ENCODE measurements around the gene SERAC1. TPM values are rescaled to one million over a fixed set of nuclear protein-coding genes. Genes with fewer than 3 reads are reported as not detected.
"Not testable (repeated sequence)": the region's sequence is repeated elsewhere in the genome, so short reads cannot be mapped to it uniquely, and the experiment has no call there.

The SERAC1 gene
- total RNA-seq, 1 experiment from 2014 or later: 7.6 TPM

GRCh38 chr6:158184608-158185007, 16.5 kb upstream of the SERAC1 start:
- H3K4ac ChIP-seq (ENCODE audit: low read depth, low read length): no peak overlapping the region
- H2BK5ac ChIP-seq (ENCODE audit: insufficient read length, low read length): no peak overlapping the region
- H2BK15ac ChIP-seq (ENCODE audit: low read depth, low read length): no peak overlapping the region
- H3K23me2 ChIP-seq (ENCODE audit: insufficient read length, low read depth, low read length, poor library complexity, severe bottlenecking): no peaks in the 10 kb centered on the region
- TF ChIP-seq, protein P1, sequence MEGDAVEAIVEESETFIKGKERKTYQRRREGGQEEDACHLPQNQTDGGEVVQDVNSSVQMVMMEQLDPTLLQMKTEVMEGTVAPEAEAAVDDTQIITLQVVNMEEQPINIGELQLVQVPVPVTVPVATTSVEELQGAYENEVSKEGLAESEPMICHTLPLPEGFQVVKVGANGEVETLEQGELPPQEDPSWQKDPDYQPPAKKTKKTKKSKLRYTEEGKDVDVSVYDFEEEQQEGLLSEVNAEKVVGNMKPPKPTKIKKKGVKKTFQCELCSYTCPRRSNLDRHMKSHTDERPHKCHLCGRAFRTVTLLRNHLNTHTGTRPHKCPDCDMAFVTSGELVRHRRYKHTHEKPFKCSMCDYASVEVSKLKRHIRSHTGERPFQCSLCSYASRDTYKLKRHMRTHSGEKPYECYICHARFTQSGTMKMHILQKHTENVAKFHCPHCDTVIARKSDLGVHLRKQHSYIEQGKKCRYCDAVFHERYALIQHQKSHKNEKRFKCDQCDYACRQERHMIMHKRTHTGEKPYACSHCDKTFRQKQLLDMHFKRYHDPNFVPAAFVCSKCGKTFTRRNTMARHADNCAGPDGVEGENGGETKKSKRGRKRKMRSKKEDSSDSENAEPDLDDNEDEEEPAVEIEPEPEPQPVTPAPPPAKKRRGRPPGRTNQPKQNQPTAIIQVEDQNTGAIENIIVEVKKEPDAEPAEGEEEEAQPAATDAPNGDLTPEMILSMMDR (conservative IDR thresholded peaks at IDR 0.05): no peak
- no peak overlapping the region for H4K8ac ChIP-seq (replicated peaks; ENCODE audit: insufficient read length, low read depth, low read length)
- H3K27me3 Mint-ChIP-seq (ENCODE audit: low read depth): no peaks in the 10 kb centered on the region; the same call in 1 of the 2 replicates
- H4K5ac ChIP-seq (ENCODE audit: insufficient read length, low read depth, low read length): no peak overlapping the region
- peaks cover 33 to 39% (median 39%) of the 10 kb centered on the region in 3 experiments for H3K36me3 Mint-ChIP-seq (ENCODE audit: insufficient read depth in 1 of 3, low read depth in 3 of 3)
- H2AK5ac ChIP-seq (ENCODE audit: insufficient read length, low read length): no peak overlapping the region
- H3K79me2 ChIP-seq (ENCODE audit: insufficient read depth, low read length): no peaks in the 10 kb centered on the region
- no peaks in the 10 kb centered on the region for H3K4me1 ChIP-seq (ENCODE audit: insufficient read depth, low read length)
- H3K9me3 Mint-ChIP-seq: peaks cover 18 to 22% of the 10 kb centered on the region in 2 experiments
- H3K27me3 ChIP-seq (ENCODE audit: insufficient read depth, low read length): no peaks in the 10 kb centered on the region
- no peak overlapping the region for H3K4me2 ChIP-seq (ENCODE audit: insufficient read depth, insufficient read length, low read length)
- no peak overlapping the region for H2AFZ ChIP-seq (ENCODE audit: low read length)
- H3K4me3 Mint-ChIP-seq: no peak overlapping the region
- no peak overlapping the region for H4K91ac ChIP-seq (ENCODE audit: insufficient read length, low read depth, low read length)
- H3K23ac ChIP-seq (ENCODE audit: insufficient read length, low read depth, low read length): no peak overlapping the region
- H3K4me1 Mint-ChIP-seq: peaks cover 28 to 32% of the 10 kb centered on the region in 2 experiments
- no peak overlapping the region for H2BK12ac ChIP-seq (ENCODE audit: insufficient read length, low read depth, low read length)
- no peak overlapping the region for H3K27ac ChIP-seq (ENCODE audit: insufficient read length, low read depth, low read length)
- no peaks in the 10 kb centered on the region for H4K20me1 ChIP-seq (ENCODE audit: control insufficient read depth, insufficient read depth, insufficient read length)
- H2BK120ac ChIP-seq (ENCODE audit: low read depth, low read length, poor library complexity, severe bottlenecking): no peak overlapping the region
- no peak overlapping the region for H3T11ph ChIP-seq (ENCODE audit: low read length)
- H3K9ac ChIP-seq (ENCODE audit: extremely low read depth, insufficient read length, low read length): no peak overlapping the region
- no peak overlapping the region for H2BK20ac ChIP-seq (ENCODE audit: low read depth, low read length, poor library complexity, severe bottlenecking)
- H3K9me3 ChIP-seq (ENCODE audit: control insufficient read depth, low read depth, low read length): no peaks in the 10 kb centered on the region
- no peaks in the 10 kb centered on the region for H3K79me1 ChIP-seq (ENCODE audit: insufficient read depth, low read depth, low read length, poor library complexity, severe bottlenecking)
- no peak overlapping the region for H3K56ac ChIP-seq (ENCODE audit: insufficient read length, low read depth, low read length)
- H3K18ac ChIP-seq (ENCODE audit: insufficient read length, low read depth, low read length): no peak overlapping the region
- no peak overlapping the region for H3K27ac Mint-ChIP-seq
- H3K14ac ChIP-seq (ENCODE audit: insufficient read depth, low read length): no peak overlapping the region
- DNase-seq: no peak

- not testable (repeated sequence) for H3K23ac ChIP-seq (ENCODE audit: insufficient read length, low read depth, low read length); H3K27me3 ChIP-seq (ENCODE audit: insufficient read depth, low read length); H3K79me2 ChIP-seq (ENCODE audit: insufficient read depth, low read length); H3K4me1 ChIP-seq (ENCODE audit: insufficient read depth, low read length); H3K18ac ChIP-seq (ENCODE audit: insufficient read length, low read depth, low read length); H4K5ac ChIP-seq (ENCODE audit: insufficient read length, low read depth, low read length); H2BK12ac ChIP-seq (ENCODE audit: insufficient read length, low read depth, low read length); H2BK20ac ChIP-seq (ENCODE audit: low read depth, low read length, poor library complexity, severe bottlenecking); H3K56ac ChIP-seq (ENCODE audit: insufficient read length, low read depth, low read length); H3K27me3 Mint-ChIP-seq (ENCODE audit: low read depth); H3K79me1 ChIP-seq (ENCODE audit: insufficient read depth, low read depth, low read length, poor library complexity, severe bottlenecking); H3K23me2 ChIP-seq (ENCODE audit: insufficient read length, low read depth, low read length, poor library complexity, severe bottlenecking); H4K91ac ChIP-seq (ENCODE audit: insufficient read length, low read depth, low read length); H2AFZ ChIP-seq (ENCODE audit: low read length); H2AK5ac ChIP-seq (ENCODE audit: insufficient read length, low read length); H3T11ph ChIP-seq (ENCODE audit: low read length); H2BK120ac ChIP-seq (ENCODE audit: low read depth, low read length, poor library complexity, severe bottlenecking); H2BK5ac ChIP-seq (ENCODE audit: insufficient read length, low read length); H3K4me2 ChIP-seq (ENCODE audit: insufficient read depth, insufficient read length, low read length); H3K27ac ChIP-seq (ENCODE audit: insufficient read length, low read depth, low read length); H3K4ac ChIP-seq (ENCODE audit: low read depth, low read length); H4K20me1 ChIP-seq (ENCODE audit: control insufficient read depth, insufficient read depth, insufficient read length); H4K8ac ChIP-seq (replicated peaks; ENCODE audit: insufficient read length, low read depth, low read length); H2BK15ac ChIP-seq (ENCODE audit: low read depth, low read length); H3K9me3 ChIP-seq (ENCODE audit: control insufficient read depth, low read depth, low read length); H3K14ac ChIP-seq (ENCODE audit: insufficient read depth, low read length); H3K9ac ChIP-seq (ENCODE audit: extremely low read depth, insufficient read length, low read length)
- no CpG with 5 or more reads among the region's 16 CpGs for WGBS (ENCODE audit: extremely low coverage, insufficient read length, low lambda C conversion rate)
- Mint-ChIP-seq H3K4me1 (peaks cover 28 to 32% of the 10 kb centered on the region in 2 experiments), H3K9me3 (peaks cover 22 to 28% of the 10 kb centered on the region in 2 experiments), H3K4me3 (peak overlapping the region in 1 of 2 experiments; percentile 24; a peak in 1 of 5 replicates), H3K27ac (peak overlapping the region in 2 of 3 experiments; percentile 67 to 80; a peak in 3 of 7 replicates), H3K36me3 (ENCODE audit: insufficient read depth in 1 of 3, low read depth in 3 of 3) (peaks cover 33 to 50% (median 46%) of the 10 kb centered on the region in 3 experiments)
- peak; percentile 63 for DNase-seq
These were observed 15.3 kb upstream of the SERAC1 start for GRCh38 chr6:158183174-158183972.

Data from H9 (cell line).